ENCODE results near the gene CDH15.

DNA sequence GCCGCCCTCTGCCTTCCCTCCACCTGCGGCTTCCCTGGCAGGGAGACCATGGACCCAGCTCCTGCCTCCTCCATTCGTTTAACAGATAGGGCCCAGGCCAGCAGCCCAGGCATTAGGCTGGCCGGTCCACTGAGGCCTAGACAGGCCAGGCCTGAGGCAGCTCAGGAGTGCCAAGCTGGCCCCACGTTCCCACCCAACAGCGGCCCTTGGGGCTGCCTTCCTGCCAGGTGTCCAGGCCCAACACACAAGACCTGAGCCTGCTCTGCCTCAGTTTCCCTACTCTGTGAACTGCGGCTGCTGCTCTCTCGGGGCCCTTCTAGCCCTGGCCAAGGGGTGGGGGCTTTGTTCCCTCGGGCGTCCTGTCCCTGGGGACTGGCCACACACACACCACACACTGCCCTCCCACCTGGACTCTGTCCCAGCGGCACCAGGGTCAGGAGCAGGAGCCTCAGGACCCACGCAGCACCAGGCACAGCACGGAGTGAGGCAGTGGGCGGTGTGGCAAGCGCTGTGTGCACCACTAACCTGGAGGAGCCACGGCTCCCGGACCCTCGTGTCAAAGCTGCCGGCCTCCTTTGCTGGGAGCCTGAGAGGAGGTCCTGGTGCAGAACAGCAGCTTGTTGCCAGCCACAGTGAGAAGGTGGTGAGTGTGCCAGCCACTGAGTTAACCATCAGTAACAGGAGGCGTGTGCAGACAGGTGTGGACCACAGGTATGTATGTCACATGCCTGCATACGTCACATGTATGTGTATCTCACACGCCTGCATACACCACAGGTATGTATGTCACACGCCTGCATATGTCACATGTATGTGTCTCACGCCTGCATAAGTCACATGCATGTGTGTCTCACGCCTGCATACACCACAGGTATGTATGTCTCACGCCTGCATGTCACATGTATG, 14.6 kb upstream of the CDH15 start:
- TF ChIP-seq YY1 (IDR thresholded peaks at IDR 0.05; ENCODE audit: insufficient read depth, insufficient read length) (no peak), ZNF274 (IDR thresholded peaks at IDR 0.05; ENCODE audit: low read depth, low read length) (no peak)

Measured in NT2/D1 (cell line).